Stimulated activated CD4-positive, alpha-beta T cell treated with anti-CD3 and anti-CD28 coated beads, Interleukin-12 subunit alpha, Interleukin-12 subunit beta, amount 100 ng/mL, for 24 hours (primary cell): ENCODE measurements around the gene ZNFX1.

Source experiments
- DNase-seq, 2 experiments: peaks; one replicate each; pipeline ENCODE4 v3.0.0-alpha.2; 2020; ENCODE audit warnings: low read depth in 2 of 2

Gene ZNFX1

GRCh38 chr20:49292010-49292409 is 14.2 kb upstream of the ZNFX1 start:
- DNase-seq: no peak

- no peak for DNase-seq
Observed at GRCh38 chr20:49291200-49291599, 13.3 kb upstream of the ZNFX1 start.

- no peak for DNase-seq
Observed at GRCh38 chr20:49290608-49291191, 12.8 kb upstream of the ZNFX1 start.

GRCh38 chr20:49288784-49289696 is 11.2 kb upstream of the ZNFX1 start:
- DNase-seq: no peak

- no peak for DNase-seq
Observed at GRCh38 chr20:49288250-49288751, 10.4 kb upstream of the ZNFX1 start.

- no peak for DNase-seq
Observed at GRCh38 chr20:49287555-49288249, 9.8 kb upstream of the ZNFX1 start.

- no peak for DNase-seq
Observed at GRCh38 chr20:49286689-49287551, 9.1 kb upstream of the ZNFX1 start.

- DNase-seq: no peak
Observed at GRCh38 chr20:49285813-49286494, 8.1 kb upstream of the ZNFX1 start.

- DNase-seq: no peak
Observed at GRCh38 chr20:49285233-49285668, 7.4 kb upstream of the ZNFX1 start.

- no peak for DNase-seq
Observed at GRCh38 chr20:49284818-49285217, 7.0 kb upstream of the ZNFX1 start.

GRCh38 chr20:49283703-49284625 is 6.1 kb upstream of the ZNFX1 start:
- no peak for DNase-seq

- no peak for DNase-seq
Observed at GRCh38 chr20:49283176-49283702, 5.4 kb upstream of the ZNFX1 start.

GRCh38 chr20:49282584-49283171 is 4.8 kb upstream of the ZNFX1 start:
- DNase-seq: no peak

GRCh38 chr20:49281913-49282467 is 4.1 kb upstream of the ZNFX1 start:
- no peak for DNase-seq

- DNase-seq: no peak
Observed at GRCh38 chr20:49281059-49281912, 3.4 kb upstream of the ZNFX1 start.

GRCh38 chr20:49280463-49281058 is 2.7 kb upstream of the ZNFX1 start:
- DNase-seq: no peak

- DNase-seq: no peak
Observed at GRCh38 chr20:49279677-49280462, 2.0 kb upstream of the ZNFX1 start.
